Measurements from ENCODE around the gene PRCP. TPM values are rescaled to one million over a fixed set of nuclear protein-coding genes. Genes with fewer than 3 reads are reported as not detected.

PRCP gene
- total and polyA plus RNA-seq, 4 donors, result 25.4 to 126 (median 46.6) TPM

- Histone ChIP-seq H3K36me3 (ENCODE audit: control insufficient read depth in 4 of 4, insufficient read depth in 4 of 4, low read length in 4 of 4) (no peaks in the 10 kb centered on the region), H3K27ac (ENCODE audit: low read depth in 1 of 2, low read length in 1 of 2) (no peak overlapping the region), H3K27me3 (ENCODE audit: control insufficient read depth in 3 of 3, insufficient read depth in 3 of 3, low read length in 2 of 3) (no peaks in the 10 kb centered on the region), H3K4me1 (ENCODE audit: control insufficient read depth in 5 of 5, insufficient read depth in 5 of 5, low read length in 5 of 5) (peaks cover 0 to 12% (median 2%) of the 10 kb centered on the region in 5 donors), H3K9me3 (ENCODE audit: control insufficient read depth in 4 of 4, insufficient read depth in 3 of 4, low read length in 3 of 4) (no peaks in the 10 kb centered on the region), H3K4me3 (no peak overlapping the region), H3K9ac (ENCODE audit: insufficient read depth in 1 of 2, low read length in 2 of 2) (no peak overlapping the region)
- DNase-seq (no peak), ATAC-seq (ENCODE audit: insufficient read depth, low FRiP score) (no peak)
- no peak for TF ChIP-seq CTCF (IDR thresholded peaks at IDR 0.05; ENCODE audit: control extremely low read depth, extremely low read depth)
- WGBS, 2 donors, result 91 to 96% methylated on average over 2 of the region's 2 CpGs
Observed at GRCh38 chr11:82863209-82863608, 37.0 kb downstream of the PRCP start.

- H3K27me3 ChIP-seq (ENCODE audit: control insufficient read depth in 3 of 3, insufficient read depth in 3 of 3, low read length in 2 of 3), result no peaks in the 10 kb centered on the region
- H3K4me1 ChIP-seq (ENCODE audit: control insufficient read depth in 5 of 5, insufficient read depth in 5 of 5, low read length in 5 of 5), result peaks cover 0 to 12% (median 3%) of the 10 kb centered on the region in 5 donors
- ATAC-seq (ENCODE audit: insufficient read depth, low FRiP score) (no peak), DNase-seq (no peak)
- H3K9ac ChIP-seq (ENCODE audit: insufficient read depth in 1 of 2, low read length in 2 of 2), result no peak overlapping the region
- H3K9me3 ChIP-seq (ENCODE audit: control insufficient read depth in 4 of 4, insufficient read depth in 3 of 4, low read length in 3 of 4), result no peaks in the 10 kb centered on the region
- H3K4me3 ChIP-seq, result no peak overlapping the region
- no peak overlapping the region for H3K27ac ChIP-seq (ENCODE audit: low read depth in 1 of 2, low read length in 1 of 2)
- H3K36me3 ChIP-seq (ENCODE audit: control insufficient read depth in 4 of 4, insufficient read depth in 4 of 4, low read length in 4 of 4), result peaks cover 0 to 3% (median 0%) of the 10 kb centered on the region in 4 donors
- no peak for TF ChIP-seq CTCF (IDR thresholded peaks at IDR 0.05; ENCODE audit: control extremely low read depth, extremely low read depth)
- 92 to 95% methylated on average over 2 of the region's 2 CpGs for WGBS, 2 donors
Observed at GRCh38 chr11:82862379-82862778, 37.9 kb downstream of the PRCP start.

- H3K27ac ChIP-seq (ENCODE audit: low read depth in 1 of 2, low read length in 1 of 2), result no peak overlapping the region
- WGBS, 2 donors, result 87 to 89% methylated on average over 2 of the region's 2 CpGs
- DNase-seq, result no peak
- H3K36me3 ChIP-seq (ENCODE audit: control insufficient read depth in 4 of 4, insufficient read depth in 4 of 4, low read length in 4 of 4), result peaks cover 0 to 3% (median 1%) of the 10 kb centered on the region in 4 donors
- H3K9ac ChIP-seq (ENCODE audit: insufficient read depth in 1 of 2, low read length in 2 of 2), result no peak overlapping the region
- ATAC-seq (ENCODE audit: insufficient read depth, low FRiP score), result no peak
- H3K4me3 ChIP-seq, result no peak overlapping the region
- H3K9me3 ChIP-seq (ENCODE audit: control insufficient read depth in 4 of 4, insufficient read depth in 3 of 4, low read length in 3 of 4), result no peaks in the 10 kb centered on the region
- TF ChIP-seq CTCF (IDR thresholded peaks at IDR 0.05; ENCODE audit: control extremely low read depth, extremely low read depth), result no peak
- H3K4me1 ChIP-seq (ENCODE audit: control insufficient read depth in 5 of 5, insufficient read depth in 5 of 5, low read length in 5 of 5), result peaks cover 0 to 12% (median 3%) of the 10 kb centered on the region in 5 donors
- H3K27me3 ChIP-seq (ENCODE audit: control insufficient read depth in 3 of 3, insufficient read depth in 3 of 3, low read length in 2 of 3), result no peaks in the 10 kb centered on the region
Observed at GRCh38 chr11:82859750-82860149, 40.5 kb downstream of the PRCP start.

GRCh38 chr11:82858556-82859091, 41.6 kb downstream of the PRCP start:
- no peak overlapping the region for H3K4me3 ChIP-seq
- peaks cover 0 to 3% (median 1%) of the 10 kb centered on the region in 4 donors for H3K36me3 ChIP-seq (ENCODE audit: control insufficient read depth in 4 of 4, insufficient read depth in 4 of 4, low read length in 4 of 4)
- ATAC-seq (ENCODE audit: insufficient read depth, low FRiP score), result no peak
- H3K27me3 ChIP-seq (ENCODE audit: control insufficient read depth in 3 of 3, insufficient read depth in 3 of 3, low read length in 2 of 3), result no peaks in the 10 kb centered on the region
- DNase-seq, result peak in 1 of 3 donors; percentile 22
- H3K4me1 ChIP-seq (ENCODE audit: control insufficient read depth in 5 of 5, insufficient read depth in 5 of 5, low read length in 5 of 5), result peaks cover 0 to 6% (median 2%) of the 10 kb centered on the region in 5 donors
- no peak overlapping the region for H3K9ac ChIP-seq (ENCODE audit: insufficient read depth in 1 of 2, low read length in 2 of 2)
- whole genome bisulfite sequencing, 2 donors, result 32 to 57% methylated on average over 1 of the region's 1 CpG
- no peak overlapping the region for H3K27ac ChIP-seq (ENCODE audit: low read depth in 1 of 2, low read length in 1 of 2)
- no peak for TF ChIP-seq CTCF (IDR thresholded peaks at IDR 0.05; ENCODE audit: control extremely low read depth, extremely low read depth)
- H3K9me3 ChIP-seq (ENCODE audit: control insufficient read depth in 4 of 4, insufficient read depth in 3 of 4, low read length in 3 of 4), result no peaks in the 10 kb centered on the region

Measured in lung (tissue), 12 donors.